NK-92 (cell line): ENCODE results near the gene OGG1.

Source experiments
- DNase-seq: peaks from one replicate; lab custom pipeline; 2025; ENCODE audit not compliant: unreplicated experiment; lab: John Stamatoyannopoulos, UW

The OGG1 gene

GRCh38 chr3:9727041-9727595 is 22.6 kb upstream of the OGG1 start:
- DNase-seq: no peak

- DNase-seq: no peak
Measured at GRCh38 chr3:9727743-9728142, 22.0 kb upstream of the OGG1 start.

GRCh38 chr3:9729419-9729818 is 20.3 kb upstream of the OGG1 start:
- DNase-seq: no peak

GRCh38 chr3:9730657-9731205 is 19.0 kb upstream of the OGG1 start:
- no peak for DNase-seq

DNA sequence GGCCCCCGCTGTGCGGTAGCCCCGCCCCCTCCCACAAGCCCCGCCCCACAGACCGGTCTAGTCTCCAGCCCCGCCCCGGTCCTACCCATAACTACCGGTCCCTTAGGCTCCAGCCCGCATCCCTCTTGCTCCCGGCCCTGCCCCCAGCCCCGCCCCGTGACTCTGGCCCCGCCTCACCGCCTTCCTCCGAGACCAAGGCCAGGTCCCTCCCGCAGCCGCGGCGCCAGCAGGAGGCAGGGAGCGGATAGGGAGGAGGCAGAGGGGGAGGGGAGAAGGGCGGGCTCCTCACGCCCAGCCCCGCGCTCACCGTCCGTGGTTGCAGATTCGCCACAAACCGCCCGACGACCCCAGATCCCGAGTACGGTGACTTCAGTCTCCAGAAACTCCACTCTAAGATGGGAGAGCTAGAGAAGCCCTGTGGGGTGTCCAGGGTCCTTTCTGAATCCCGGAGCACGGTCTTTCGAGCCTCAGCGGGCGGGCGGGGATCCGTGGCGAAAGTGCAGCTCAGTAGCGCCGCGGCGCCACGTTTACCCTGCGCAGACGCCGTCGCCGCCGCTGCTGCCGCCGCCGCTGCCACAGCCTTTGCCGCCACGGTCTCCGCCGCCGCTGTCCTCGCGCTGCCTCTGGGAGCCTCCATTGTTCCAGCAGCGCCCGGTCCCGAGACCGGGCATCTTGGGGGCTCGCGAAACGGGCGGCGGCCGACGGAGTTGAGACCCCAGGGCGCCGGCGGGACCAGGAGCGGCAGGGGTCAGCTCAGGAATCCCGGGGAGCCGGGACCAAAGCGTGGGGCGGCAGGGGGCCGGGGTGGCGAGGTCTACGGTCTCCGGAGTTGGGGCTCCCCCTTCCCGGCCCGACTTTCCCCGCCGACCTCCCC is 18.3 kb upstream of the OGG1 start, which contains the start of gene BRPF1:
Gene BRPF1 (plus strand): TSS at position 530 of the 874 bp plus-strand sequence. CDS start 2,406 bp downstream, outside the sequence.
- DNase-seq: peak; percentile 97

DNA sequence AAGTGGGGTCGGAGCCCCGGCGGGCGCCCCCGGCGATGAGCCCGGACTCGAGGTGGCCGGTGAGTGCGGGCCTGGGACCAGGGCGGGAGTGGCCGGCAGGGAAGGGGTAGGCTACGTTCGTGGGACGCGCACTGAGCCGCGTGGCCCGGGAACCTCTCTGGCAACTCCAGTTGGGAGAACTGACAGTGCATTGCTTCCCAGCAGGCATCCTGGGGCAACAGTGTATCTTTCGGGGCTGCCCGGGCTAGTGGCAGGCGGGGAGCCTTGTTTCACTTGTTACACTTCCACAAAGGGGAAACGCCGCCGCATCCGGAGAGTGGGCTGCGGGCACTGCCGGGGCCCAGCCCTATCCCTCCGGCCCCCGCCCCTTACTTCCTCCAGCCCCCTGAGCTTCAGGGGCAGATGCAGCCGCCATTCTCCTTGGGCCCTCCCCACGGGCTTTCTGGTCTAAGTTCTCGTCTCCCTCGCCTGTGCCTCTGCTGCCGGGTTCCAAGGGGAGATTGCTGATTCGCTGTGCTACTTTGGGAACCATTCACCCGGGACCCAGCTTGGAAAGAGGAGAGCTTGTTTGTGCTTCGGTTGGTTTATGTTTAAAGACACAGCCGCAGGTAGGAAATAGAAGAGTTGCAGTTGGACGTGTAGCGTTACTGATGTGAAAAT is 17.5 kb upstream of the OGG1 start:
- DNase-seq: no peak

DNA sequence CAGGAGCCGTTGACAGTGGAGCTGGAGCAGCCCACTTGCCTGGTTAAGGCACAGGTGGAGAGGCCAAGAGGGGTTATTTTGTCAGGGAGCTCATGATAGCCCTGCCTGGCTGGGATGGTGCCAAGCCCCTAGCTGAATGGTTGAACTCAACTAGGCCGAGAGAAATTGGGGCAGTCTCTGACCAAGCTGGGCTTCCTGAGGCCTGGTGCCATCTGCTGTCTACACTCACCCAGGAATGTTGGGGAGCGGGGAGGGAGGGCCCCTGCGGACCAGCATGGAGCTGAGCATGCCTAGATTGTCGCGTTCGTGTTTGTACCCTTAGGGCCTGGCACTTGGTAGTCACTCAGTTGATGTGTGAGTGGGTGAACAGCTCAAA is 17.0 kb upstream of the OGG1 start:
- DNase-seq: no peak

GRCh38 chr3:9736831-9737230 is 12.9 kb upstream of the OGG1 start:
- DNase-seq: no peak

GRCh38 chr3:9739181-9739580 is 10.6 kb upstream of the OGG1 start:
- DNase-seq: no peak

DNA sequence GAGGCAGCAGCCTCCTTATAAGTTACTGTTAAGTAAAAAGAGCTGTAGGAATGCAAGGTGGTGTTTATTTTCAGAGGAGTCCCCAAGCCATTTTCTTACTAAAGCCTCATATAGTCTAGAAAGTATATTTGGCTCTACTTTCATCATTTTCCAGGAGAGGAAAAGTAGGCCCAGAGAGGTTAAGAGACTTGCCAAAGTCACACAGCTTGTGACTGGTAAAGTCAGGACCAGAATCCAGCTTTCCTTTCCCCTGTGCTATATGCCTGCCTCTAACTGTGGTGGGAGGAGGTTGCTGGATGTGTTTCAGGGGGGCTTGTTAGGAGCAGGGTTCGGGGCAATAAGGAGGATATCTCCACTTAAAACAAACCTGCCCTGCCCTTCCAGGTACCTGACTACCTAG is 7.2 kb upstream of the OGG1 start:
- DNase-seq: no peak

DNA sequence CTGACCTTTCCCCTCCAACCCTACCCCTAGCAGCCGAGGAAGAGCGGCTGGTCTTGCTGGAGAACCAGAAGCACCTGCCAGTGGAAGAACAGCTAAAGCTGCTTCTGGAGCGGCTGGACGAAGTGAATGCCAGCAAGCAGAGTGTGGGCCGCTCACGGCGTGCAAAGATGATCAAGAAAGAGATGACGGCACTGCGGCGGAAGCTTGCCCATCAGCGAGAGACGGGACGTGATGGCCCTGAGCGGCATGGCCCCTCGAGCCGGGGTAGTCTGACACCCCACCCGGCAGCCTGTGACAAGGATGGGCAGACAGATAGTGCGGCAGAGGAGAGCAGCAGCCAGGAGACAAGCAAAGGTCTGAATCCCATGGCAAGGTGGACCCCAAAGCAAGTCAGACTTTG is 6.2 kb upstream of the OGG1 start:
- no peak for DNase-seq

- DNase-seq: no peak
Measured at GRCh38 chr3:9744162-9744561, 5.6 kb upstream of the OGG1 start.

DNA sequence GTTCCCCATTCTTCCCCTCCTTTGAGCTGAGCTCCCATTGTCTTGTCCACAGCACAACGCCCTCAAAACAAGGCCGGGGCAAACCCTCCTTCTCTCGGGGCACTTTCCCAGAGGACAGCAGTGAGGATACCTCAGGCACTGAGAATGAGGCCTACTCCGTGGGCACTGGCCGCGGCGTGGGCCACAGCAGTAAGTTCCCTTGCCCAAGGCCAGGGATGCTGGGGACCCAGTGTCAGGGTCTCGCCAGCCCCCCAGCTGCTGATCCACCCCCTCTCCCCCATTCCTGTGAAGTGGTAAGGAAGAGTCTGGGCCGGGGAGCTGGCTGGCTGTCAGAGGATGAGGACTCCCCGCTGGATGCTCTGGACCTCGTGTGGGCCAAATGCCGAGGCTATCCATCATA is 4.2 kb upstream of the OGG1 start:
- DNase-seq: no peak

DNA sequence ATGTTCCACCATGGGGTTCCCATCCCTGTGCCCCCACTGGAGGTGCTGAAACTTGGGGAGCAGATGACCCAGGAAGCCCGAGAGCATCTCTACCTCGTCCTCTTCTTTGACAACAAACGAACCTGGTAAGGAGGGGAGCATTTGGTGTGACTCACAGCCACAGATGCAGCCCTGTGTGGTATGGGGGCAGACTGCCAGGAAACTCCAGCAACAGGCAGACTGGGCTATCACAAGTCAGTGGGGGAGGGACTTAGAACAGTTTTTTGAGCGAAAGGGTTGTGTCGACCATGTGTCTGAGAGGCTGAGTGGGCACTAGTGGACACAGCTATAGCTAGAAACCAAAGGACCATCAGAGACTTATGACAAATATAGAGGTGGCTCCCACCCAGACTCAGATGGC is 3.4 kb upstream of the OGG1 start:
- DNase-seq: no peak

GRCh38 chr3:9747267-9747666 is 2.5 kb upstream of the OGG1 start:
- DNase-seq: no peak

DNA sequence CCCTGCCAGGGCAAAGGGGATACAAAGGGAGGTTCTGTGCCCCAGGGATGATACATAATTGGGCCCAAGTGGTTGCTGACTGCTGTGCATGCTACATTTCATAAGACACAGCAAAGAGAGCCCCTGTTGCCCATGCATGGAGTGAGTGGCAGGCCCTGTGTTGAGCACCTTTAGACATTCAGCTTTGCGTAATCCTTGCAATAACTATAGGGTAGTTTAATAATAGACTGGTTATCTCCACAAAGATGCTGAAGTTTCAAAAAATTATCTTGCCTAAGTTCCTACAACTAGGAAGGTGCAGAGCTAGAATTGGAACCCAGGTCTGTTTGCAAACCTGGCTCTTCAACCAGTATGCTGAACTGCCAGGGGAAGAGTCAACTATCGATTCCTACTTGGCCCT is 1.7 kb upstream of the OGG1 start:
- DNase-seq: no peak

- DNase-seq: no peak
Measured at GRCh38 chr3:9749296-9749644, 482 bp upstream of the OGG1 start.

DNA sequence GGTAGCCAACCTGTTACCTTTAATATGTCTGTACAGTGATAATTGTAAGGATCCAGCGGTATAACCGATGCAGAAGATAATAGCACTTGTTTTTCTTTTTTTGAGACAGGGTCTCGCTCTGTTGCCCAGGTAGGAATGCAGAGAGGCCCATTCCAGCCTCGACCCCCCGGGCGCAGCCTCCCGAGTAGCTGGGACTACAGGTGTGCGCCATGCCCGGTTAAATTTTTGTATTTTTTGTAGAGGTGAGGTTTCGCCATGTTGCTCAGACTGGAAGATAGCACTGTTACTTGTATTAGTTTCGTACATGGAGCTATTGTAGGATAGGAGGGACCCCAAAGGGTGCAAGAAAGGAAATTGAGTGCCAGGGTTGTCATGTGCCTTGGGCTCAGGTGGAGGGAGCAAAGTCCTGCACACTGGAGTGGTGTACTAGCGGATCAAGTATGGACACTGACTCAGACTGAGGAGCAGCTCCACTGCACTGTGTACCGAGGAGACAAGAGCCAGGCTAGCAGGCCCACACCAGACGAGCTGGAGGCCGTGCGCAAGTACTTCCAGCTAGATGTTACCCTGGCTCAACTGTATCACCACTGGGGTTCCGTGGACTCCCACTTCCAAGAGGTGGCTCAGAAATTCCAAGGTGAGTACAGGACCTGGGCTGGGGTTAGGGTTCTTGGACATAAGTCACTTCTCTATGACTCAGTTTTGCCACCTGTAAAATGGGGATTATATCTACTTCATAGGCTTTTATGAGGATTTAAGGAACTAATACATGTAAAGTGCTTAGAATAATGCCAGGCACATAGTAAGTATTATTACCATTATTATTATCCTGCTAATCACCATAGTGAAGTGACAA is 1.0 kb downstream of the OGG1 start:
- no peak for DNase-seq

DNA sequence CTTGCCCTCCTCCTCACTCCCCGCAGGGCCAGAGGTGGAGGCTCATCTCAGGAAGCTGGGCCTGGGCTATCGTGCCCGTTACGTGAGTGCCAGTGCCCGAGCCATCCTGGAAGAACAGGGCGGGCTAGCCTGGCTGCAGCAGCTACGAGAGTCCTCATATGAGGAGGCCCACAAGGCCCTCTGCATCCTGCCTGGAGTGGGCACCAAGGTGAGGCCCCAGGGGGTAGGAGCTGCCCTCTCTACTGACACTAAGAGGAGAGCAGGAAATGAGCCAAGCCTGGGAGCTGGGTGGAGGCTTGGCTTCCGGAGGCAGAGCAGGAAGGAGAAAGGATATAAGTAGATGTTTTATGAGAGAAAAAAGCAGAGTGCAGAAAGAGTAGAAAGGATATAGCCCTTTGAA is 4.9 kb downstream of the OGG1 start:
- DNase-seq: no peak

DNA sequence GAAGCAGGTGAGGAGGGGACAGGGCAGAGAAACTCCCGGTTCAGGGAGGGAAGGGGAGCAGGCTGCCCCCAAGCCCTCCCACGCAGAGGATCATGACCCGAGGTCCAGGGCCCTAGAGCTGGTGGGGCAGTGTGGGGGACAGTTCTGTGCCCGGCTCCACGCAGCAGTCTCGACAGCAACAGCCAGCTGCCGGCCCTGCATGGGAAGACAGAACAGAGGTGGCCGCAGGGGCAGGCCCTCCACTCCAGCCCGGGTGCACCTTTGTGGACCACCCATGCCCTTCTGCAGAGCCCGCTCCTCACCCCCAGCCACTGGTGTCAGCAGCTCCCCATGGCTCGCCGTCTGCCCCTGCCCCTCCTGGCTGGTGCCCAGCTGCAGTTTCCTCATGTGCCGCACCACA is 7.7 kb downstream of the OGG1 start:
- no peak for DNase-seq
